Measurements from ENCODE around the gene AOC1. TPM values are rescaled to one million over a fixed set of nuclear protein-coding genes. Genes with fewer than 3 reads are reported as not detected.

The AOC1 gene
- total and polyA plus RNA-seq, 12 donors, result 0.04 to 1.2 (median 0.32) TPM; not detected in 3

GRCh38 chr7:150898475-150899011 lies 46.2 kb downstream of the AOC1 start:
- peaks cover 0 to 53% (median 32%) of the 10 kb centered on the region in 7 donors for H3K27me3 ChIP-seq
- TF ChIP-seq, protein P1, sequence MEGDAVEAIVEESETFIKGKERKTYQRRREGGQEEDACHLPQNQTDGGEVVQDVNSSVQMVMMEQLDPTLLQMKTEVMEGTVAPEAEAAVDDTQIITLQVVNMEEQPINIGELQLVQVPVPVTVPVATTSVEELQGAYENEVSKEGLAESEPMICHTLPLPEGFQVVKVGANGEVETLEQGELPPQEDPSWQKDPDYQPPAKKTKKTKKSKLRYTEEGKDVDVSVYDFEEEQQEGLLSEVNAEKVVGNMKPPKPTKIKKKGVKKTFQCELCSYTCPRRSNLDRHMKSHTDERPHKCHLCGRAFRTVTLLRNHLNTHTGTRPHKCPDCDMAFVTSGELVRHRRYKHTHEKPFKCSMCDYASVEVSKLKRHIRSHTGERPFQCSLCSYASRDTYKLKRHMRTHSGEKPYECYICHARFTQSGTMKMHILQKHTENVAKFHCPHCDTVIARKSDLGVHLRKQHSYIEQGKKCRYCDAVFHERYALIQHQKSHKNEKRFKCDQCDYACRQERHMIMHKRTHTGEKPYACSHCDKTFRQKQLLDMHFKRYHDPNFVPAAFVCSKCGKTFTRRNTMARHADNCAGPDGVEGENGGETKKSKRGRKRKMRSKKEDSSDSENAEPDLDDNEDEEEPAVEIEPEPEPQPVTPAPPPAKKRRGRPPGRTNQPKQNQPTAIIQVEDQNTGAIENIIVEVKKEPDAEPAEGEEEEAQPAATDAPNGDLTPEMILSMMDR (IDR thresholded peaks at IDR 0.05), result peak; percentile 84 to 97 (median 95)
- WGBS, 2 donors, result 11 to 12% methylated on average over 22 of the region's 22 CpGs

DNA sequence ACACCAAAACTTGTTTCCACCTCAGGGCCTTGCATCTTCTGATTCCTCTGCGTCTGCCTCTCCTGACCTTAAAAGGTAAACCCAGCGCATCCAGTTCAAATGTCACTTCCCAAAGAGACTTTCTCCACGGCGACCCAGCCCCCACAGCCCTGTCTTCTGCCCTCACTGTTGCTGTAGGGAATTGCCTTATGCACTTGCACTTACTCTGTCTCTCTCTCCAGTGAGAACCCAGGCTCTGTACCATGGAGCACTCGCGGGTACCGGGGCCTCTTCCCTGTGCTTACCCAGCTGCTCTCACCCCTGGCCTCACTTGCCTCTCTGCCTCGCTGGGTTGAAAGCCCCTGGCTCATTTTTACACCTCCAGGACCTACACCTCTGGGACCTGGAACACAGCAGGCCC lies 48.4 kb downstream of the AOC1 start:
- Histone ChIP-seq H3K4me1 (peaks cover 0 to 35% (median 11%) of the 10 kb centered on the region in 9 donors), H3K4me3 (no peak overlapping the region), H3K27me3 (peaks cover 0 to 74% (median 33%) of the 10 kb centered on the region in 7 donors), H3K9me3 (no peaks in the 10 kb centered on the region), H3K36me3 (no peaks in the 10 kb centered on the region), H3K27ac (no peak overlapping the region)
- TF ChIP-seq, protein P1 (IDR thresholded peaks at IDR 0.05), result no peak
- 79 to 89% methylated on average over 8 of the region's 8 CpGs for WGBS, 2 donors
- DNase-seq (no peak), ATAC-seq (no peak)
- intact Hi-C loops (cut with DNase I), result loop anchor here in 5 of 10 donors (5.0 to 10.0 kb wide), 4 partner anchors 54 to 67 kb away; no protein-coding TSS in a partner anchor

More at GRCh38 chr7:150898475-150899011, 46.2 kb downstream of the AOC1 start:
- no peaks in the 10 kb centered on the region for H3K36me3 ChIP-seq
- peak; percentile 48 to 87 (median 68) for ATAC-seq
- H3K4me3 ChIP-seq, result no peak overlapping the region
- H3K27ac ChIP-seq, result no peak overlapping the region
- intact Hi-C loops (cut with DNase I), result loop anchor here (1.0 to 10.0 kb wide), 6 partner anchors 54 to 216 kb away; no protein-coding TSS in a partner anchor
- H3K9me3 ChIP-seq, result peaks cover 0 to 8% (median 2%) of the 10 kb centered on the region in 11 donors
- peak; percentile 74 to 81 for DNase-seq
- peaks cover 0 to 25% (median 9%) of the 10 kb centered on the region in 9 donors for H3K4me1 ChIP-seq

GRCh38 chr7:150901160-150902035 lies 49.1 kb downstream of the AOC1 start:
- peaks cover 0 to 70% (median 29%) of the 10 kb centered on the region in 7 donors for H3K27me3 ChIP-seq
- ATAC-seq (peak in 4 of 8 donors; percentile 3 to 40 (median 20)), DNase-seq (peak in 1 of 2 donors; percentile 40)
- H3K9me3 ChIP-seq, result no peaks in the 10 kb centered on the region
- intact Hi-C loops (cut with DNase I), result loop anchor here in 5 of 10 donors (1.0 to 10.0 kb wide), 5 partner anchors 53 to 85 kb away; no protein-coding TSS in a partner anchor
- TF ChIP-seq, protein P1 (IDR thresholded peaks at IDR 0.05), result no peak
- no peak overlapping the region for H3K4me3 ChIP-seq
- peak overlapping the region in 2 of 10 donors; percentile 32 to 56 for H3K27ac ChIP-seq
- peaks cover 0 to 35% (median 11%) of the 10 kb centered on the region in 9 donors for H3K4me1 ChIP-seq
- no peaks in the 10 kb centered on the region for H3K36me3 ChIP-seq
- 34 to 37% methylated on average over 15 of the region's 15 CpGs for WGBS, 2 donors

Data from heart right ventricle (tissue), 16 donors.